Measurements from ENCODE around the gene RHBDL2.

GRCh38 chr1:38852780-38853179 lies 88.8 kb downstream of the RHBDL2 start:
- no peak for TF ChIP-seq CTCF (IDR thresholded peaks at IDR 0.05)
- TF ChIP-seq POLR2A (IDR thresholded peaks at IDR 0.05), result no peak
